SK-N-SH treated with all-trans-retinoic acid at 6 μM for 48 hours (cell line): ENCODE results near the gene GDPD1.

ENCODE experiments used
- ATAC-seq: fragments of 200-7000 bp; cut with Tn5 transposase; 3 replicates; pipeline ENCODE4 v1.9.1; 2020; ENCODE audit warnings: mild to moderate bottlenecking, moderate library complexity
- BACH2 ChIP-seq: fragments of 250-450 bp; sonication (Bioruptor Pico); IDR thresholded peaks from 2 replicates; pipeline ENCODE4 v1.9.0; 2021; ENCODE audit warnings: mild to moderate bottlenecking, borderline replicate concordance
- CSDC2 ChIP-seq: fragments of 250-450 bp; sonication (Bioruptor Pico); IDR thresholded peaks from 2 replicates; pipeline ENCODE4 v1.5.0; 2020; ENCODE audit warnings: mild to moderate bottlenecking, moderate library complexity
- ESRRG ChIP-seq: fragments of 250-450 bp; sonication (Bioruptor Pico); IDR thresholded peaks from 2 replicates; pipeline ENCODE4 v1.6.1; 2021; ENCODE audit warnings: mild to moderate bottlenecking
- GLIS3 ChIP-seq: fragments of 250-450 bp; sonication (Bioruptor Pico); IDR thresholded peaks from 2 replicates; pipeline ENCODE4 v1.5.0; 2020; ENCODE audit warnings: mild to moderate bottlenecking, moderate library complexity
- ISL1 ChIP-seq: fragments of 250-450 bp; sonication (Bioruptor Pico); IDR thresholded peaks from 2 replicates; pipeline ENCODE4 v2.1.2; 2022; ENCODE audit warnings: mild to moderate bottlenecking, moderate library complexity
- OSR1 ChIP-seq: fragments of 250-450 bp; sonication (Bioruptor Pico); IDR thresholded peaks from 2 replicates; pipeline ENCODE4 v1.8.0; 2022; ENCODE audit warnings: moderate library complexity, mild to moderate bottlenecking, inconsistent platforms
- PPARA ChIP-seq: fragments of 250-450 bp; sonication (Bioruptor Pico); IDR thresholded peaks from 2 replicates; pipeline ENCODE4 v1.5.0; 2020; ENCODE audit warnings: mild to moderate bottlenecking, borderline replicate concordance
- RARB ChIP-seq: fragments of 250-450 bp; sonication (Bioruptor Pico); IDR thresholded peaks from 2 replicates; pipeline ENCODE4 v1.8.0; 2021; ENCODE audit warnings: mild to moderate bottlenecking, moderate library complexity
- SNAI2 ChIP-seq: fragments of 250-450 bp; sonication (Bioruptor Pico); IDR thresholded peaks from 2 replicates; pipeline ENCODE4 v1.5.0; 2020; ENCODE audit warnings: mild to moderate bottlenecking, moderate library complexity
- TCF4 ChIP-seq: fragments of 250-450 bp; sonication (Bioruptor Pico); IDR thresholded peaks from 2 replicates; pipeline ENCODE4 v1.8.0; 2021; ENCODE audit warnings: mild to moderate bottlenecking, moderate library complexity, borderline replicate concordance
- TOX ChIP-seq: fragments of 250-450 bp; sonication (Bioruptor Pico); IDR thresholded peaks from 2 replicates; pipeline ENCODE4 v1.8.0; 2021; ENCODE audit warnings: mild to moderate bottlenecking, moderate library complexity, borderline replicate concordance
- ZC3H10 ChIP-seq: fragments of 250-450 bp; sonication (Bioruptor Pico); IDR thresholded peaks from 2 replicates; pipeline ENCODE4 v1.5.1; 2021; ENCODE audit warnings: mild to moderate bottlenecking, moderate library complexity
- ZFP3 ChIP-seq: fragments of 250-450 bp; sonication (Bioruptor Pico); IDR thresholded peaks from 2 replicates; pipeline ENCODE4 v1.5.0; 2020; ENCODE audit warnings: mild to moderate bottlenecking, moderate library complexity
- ZFP30 ChIP-seq: fragments of 450-650 bp; formaldehyde crosslinking; IDR thresholded peaks from 2 replicates; pipeline ENCODE4 v1.5.0; 2022; ENCODE audit warnings: mild to moderate bottlenecking, moderate library complexity
- ZNF8 ChIP-seq: fragments of 450-650 bp; formaldehyde crosslinking; IDR thresholded peaks from 2 replicates; pipeline ENCODE4 v1.5.0; 2020; ENCODE audit warnings: mild to moderate bottlenecking, moderate library complexity
- TF ChIP-seq, protein P1 (sequence below): fragments of 250-450 bp; sonication (Bioruptor Pico); IDR thresholded peaks from 2 replicates; pipeline ENCODE4 v1.8.0; 2020; ENCODE audit warnings: mild to moderate bottlenecking, moderate library complexity, borderline replicate concordance
- TF ChIP-seq, protein P2 (sequence below): fragments of 250-450 bp; sonication (Bioruptor Pico); IDR thresholded peaks from 2 replicates; pipeline ENCODE4 v1.8.0; 2021; ENCODE audit warnings: low read depth, mild to moderate bottlenecking, moderate library complexity, borderline replicate concordance
- TF ChIP-seq, protein P3 (sequence below): fragments of 250-450 bp; sonication (Bioruptor Pico); IDR thresholded peaks from 2 replicates; pipeline ENCODE4 v1.5.1; 2021; ENCODE audit warnings: mild to moderate bottlenecking, moderate library complexity
- TF ChIP-seq, protein P4 (sequence below): fragments of 250-450 bp; sonication (Bioruptor Pico); IDR thresholded peaks from 2 replicates; pipeline ENCODE4 v1.5.0; 2020; ENCODE audit warnings: mild to moderate bottlenecking, moderate library complexity
- TF ChIP-seq, protein P5 (sequence below): fragments of 250-450 bp; sonication (Bioruptor Pico); IDR thresholded peaks from 2 replicates; pipeline ENCODE4 v1.5.1; 2020; ENCODE audit warnings: low read depth, mild to moderate bottlenecking, moderate library complexity

GDPD1 gene

DNA sequence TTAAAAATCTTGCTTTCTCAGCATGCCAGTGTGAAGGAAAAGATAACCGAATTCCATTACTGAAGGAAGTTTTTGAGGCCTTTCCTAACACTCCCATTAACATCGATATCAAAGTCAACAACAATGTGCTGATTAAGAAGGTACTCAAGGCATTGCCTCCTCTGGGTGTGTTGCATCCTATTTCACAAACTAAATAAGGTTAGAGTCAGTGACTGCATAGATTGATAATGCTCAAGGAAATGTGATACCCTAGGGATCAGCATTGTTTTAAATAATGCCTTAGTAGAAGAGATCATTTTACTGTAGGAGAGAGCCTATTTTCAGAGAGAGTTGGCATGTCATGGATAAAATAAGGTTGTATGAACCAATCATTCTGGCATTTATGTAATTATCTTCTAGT lies 36.8 kb downstream of the GDPD1 start:
- no peak for ATAC-seq
- no peak for TF ChIP-seq SNAI2 (CRISPR knock-in tag)
- no peak for TF ChIP-seq CSDC2
- TF ChIP-seq, protein P1, sequence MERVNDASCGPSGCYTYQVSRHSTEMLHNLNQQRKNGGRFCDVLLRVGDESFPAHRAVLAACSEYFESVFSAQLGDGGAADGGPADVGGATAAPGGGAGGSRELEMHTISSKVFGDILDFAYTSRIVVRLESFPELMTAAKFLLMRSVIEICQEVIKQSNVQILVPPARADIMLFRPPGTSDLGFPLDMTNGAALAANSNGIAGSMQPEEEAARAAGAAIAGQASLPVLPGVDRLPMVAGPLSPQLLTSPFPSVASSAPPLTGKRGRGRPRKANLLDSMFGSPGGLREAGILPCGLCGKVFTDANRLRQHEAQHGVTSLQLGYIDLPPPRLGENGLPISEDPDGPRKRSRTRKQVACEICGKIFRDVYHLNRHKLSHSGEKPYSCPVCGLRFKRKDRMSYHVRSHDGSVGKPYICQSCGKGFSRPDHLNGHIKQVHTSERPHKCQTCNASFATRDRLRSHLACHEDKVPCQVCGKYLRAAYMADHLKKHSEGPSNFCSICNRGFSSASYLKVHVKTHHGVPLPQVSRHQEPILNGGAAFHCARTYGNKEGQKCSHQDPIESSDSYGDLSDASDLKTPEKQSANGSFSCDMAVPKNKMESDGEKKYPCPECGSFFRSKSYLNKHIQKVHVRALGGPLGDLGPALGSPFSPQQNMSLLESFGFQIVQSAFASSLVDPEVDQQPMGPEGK (CRISPR knock-in tag) = no peak
- no peak for TF ChIP-seq BACH2 (CRISPR knock-in tag)
- no peak for TF ChIP-seq PPARA
- TF ChIP-seq, protein P2, sequence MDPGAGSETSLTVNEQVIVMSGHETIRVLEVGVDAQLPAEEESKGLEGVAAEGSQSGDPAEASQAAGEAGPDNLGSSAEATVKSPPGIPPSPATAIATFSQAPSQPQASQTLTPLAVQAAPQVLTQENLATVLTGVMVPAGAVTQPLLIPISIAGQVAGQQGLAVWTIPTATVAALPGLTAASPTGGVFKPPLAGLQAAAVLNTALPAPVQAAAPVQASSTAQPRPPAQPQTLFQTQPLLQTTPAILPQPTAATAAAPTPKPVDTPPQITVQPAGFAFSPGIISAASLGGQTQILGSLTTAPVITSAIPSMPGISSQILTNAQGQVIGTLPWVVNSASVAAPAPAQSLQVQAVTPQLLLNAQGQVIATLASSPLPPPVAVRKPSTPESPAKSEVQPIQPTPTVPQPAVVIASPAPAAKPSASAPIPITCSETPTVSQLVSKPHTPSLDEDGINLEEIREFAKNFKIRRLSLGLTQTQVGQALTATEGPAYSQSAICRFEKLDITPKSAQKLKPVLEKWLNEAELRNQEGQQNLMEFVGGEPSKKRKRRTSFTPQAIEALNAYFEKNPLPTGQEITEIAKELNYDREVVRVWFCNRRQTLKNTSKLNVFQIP (CRISPR knock-in tag) = no peak
- no peak for TF ChIP-seq ZNF8 (CRISPR knock-in tag)

DNA sequence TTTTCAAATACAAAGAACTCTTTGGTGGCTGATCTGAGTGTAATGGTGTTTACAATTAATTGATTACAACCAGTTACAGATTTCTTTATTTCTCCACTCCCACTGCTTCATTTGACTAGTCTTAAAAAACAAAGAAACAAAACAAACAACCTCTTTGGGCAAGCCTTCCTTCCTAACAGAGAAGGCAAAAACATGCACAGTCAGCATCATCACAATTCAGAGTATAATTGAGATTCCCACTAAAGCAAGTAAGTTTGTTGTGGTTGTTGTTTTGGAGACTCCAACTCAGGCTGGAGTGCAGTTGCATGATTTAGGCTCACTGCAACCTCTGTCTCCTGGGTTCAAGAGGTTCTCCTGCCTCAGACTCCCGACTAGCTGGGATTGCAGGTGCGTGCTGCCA lies 40.4 kb downstream of the GDPD1 start:
- TF ChIP-seq OSR1 (CRISPR knock-in tag) (no peak), ZNF8 (CRISPR knock-in tag) (no peak), ISL1 (CRISPR knock-in tag) (no peak), GLIS3 (CRISPR knock-in tag) (no peak)
- TF ChIP-seq, protein P2 (CRISPR knock-in tag) = no peak
- ATAC-seq = no peak

DNA sequence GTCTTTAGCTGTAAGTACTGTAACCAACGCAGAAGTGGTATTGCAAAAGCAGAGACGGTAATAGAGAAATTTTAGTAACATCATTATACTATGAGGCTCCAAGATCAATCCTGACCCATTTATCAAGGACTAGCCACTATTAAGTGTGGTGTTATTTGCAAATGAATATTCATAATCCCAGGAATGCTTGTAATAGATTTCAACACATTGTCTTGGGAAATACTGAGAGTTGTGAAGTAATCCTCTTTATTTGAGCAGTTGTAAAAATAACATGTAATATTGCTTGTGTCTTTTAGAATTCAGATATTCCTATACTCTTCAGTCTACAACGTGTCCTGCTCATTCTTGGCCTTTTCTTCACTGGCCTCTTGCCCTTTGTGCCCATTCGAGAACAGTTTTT lies 46.4 kb downstream of the GDPD1 start:
- ATAC-seq = no peak

More for the DNA sequence above, 46.4 kb downstream of the GDPD1 start:
- no peak for TF ChIP-seq ESRRG (CRISPR knock-in tag)
- no peak for TF ChIP-seq ZFP3
- TF ChIP-seq, protein P3, sequence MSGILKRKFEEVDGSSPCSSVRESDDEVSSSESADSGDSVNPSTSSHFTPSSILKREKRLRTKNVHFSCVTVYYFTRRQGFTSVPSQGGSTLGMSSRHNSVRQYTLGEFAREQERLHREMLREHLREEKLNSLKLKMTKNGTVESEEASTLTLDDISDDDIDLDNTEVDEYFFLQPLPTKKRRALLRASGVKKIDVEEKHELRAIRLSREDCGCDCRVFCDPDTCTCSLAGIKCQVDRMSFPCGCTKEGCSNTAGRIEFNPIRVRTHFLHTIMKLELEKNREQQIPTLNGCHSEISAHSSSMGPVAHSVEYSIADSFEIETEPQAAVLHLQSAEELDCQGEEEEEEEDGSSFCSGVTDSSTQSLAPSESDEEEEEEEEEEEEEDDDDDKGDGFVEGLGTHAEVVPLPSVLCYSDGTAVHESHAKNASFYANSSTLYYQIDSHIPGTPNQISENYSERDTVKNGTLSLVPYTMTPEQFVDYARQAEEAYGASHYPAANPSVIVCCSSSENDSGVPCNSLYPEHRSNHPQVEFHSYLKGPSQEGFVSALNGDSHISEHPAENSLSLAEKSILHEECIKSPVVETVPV (CRISPR knock-in tag) = no peak
- TF ChIP-seq ZNF8 (CRISPR knock-in tag) = no peak
- TF ChIP-seq ZFP30 (CRISPR knock-in tag) = no peak
- TF ChIP-seq OSR1 (CRISPR knock-in tag) = no peak
- TF ChIP-seq TOX = no peak
- TF ChIP-seq RARB = no peak
- no peak for TF ChIP-seq ZC3H10 (CRISPR knock-in tag)
- TF ChIP-seq, protein P4, sequence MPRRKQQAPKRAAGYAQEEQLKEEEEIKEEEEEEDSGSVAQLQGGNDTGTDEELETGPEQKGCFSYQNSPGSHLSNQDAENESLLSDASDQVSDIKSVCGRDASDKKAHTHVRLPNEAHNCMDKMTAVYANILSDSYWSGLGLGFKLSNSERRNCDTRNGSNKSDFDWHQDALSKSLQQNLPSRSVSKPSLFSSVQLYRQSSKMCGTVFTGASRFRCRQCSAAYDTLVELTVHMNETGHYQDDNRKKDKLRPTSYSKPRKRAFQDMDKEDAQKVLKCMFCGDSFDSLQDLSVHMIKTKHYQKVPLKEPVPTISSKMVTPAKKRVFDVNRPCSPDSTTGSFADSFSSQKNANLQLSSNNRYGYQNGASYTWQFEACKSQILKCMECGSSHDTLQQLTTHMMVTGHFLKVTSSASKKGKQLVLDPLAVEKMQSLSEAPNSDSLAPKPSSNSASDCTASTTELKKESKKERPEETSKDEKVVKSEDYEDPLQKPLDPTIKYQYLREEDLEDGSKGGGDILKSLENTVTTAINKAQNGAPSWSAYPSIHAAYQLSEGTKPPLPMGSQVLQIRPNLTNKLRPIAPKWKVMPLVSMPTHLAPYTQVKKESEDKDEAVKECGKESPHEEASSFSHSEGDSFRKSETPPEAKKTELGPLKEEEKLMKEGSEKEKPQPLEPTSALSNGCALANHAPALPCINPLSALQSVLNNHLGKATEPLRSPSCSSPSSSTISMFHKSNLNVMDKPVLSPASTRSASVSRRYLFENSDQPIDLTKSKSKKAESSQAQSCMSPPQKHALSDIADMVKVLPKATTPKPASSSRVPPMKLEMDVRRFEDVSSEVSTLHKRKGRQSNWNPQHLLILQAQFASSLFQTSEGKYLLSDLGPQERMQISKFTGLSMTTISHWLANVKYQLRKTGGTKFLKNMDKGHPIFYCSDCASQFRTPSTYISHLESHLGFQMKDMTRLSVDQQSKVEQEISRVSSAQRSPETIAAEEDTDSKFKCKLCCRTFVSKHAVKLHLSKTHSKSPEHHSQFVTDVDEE (CRISPR knock-in tag) = no peak
- no peak for TF ChIP-seq ISL1 (CRISPR knock-in tag)
- TF ChIP-seq SNAI2 (CRISPR knock-in tag) = no peak
- TF ChIP-seq, protein P1 (CRISPR knock-in tag) = no peak
- no peak for TF ChIP-seq TCF4 (CRISPR knock-in tag)
- no peak for TF ChIP-seq BACH2 (CRISPR knock-in tag)
- TF ChIP-seq, protein P5, sequence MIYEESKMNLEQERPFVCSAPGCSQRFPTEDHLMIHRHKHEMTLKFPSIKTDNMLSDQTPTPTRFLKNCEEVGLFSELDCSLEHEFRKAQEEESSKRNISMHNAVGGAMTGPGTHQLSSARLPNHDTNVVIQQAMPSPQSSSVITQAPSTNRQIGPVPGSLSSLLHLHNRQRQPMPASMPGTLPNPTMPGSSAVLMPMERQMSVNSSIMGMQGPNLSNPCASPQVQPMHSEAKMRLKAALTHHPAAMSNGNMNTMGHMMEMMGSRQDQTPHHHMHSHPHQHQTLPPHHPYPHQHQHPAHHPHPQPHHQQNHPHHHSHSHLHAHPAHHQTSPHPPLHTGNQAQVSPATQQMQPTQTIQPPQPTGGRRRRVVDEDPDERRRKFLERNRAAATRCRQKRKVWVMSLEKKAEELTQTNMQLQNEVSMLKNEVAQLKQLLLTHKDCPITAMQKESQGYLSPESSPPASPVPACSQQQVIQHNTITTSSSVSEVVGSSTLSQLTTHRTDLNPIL = no peak
- TF ChIP-seq, all 23 proteins: peak for 0
